Right atrium auricular region (tissue), 2 donors: Measurements from ENCODE around the gene TAF13. TPM values are rescaled to one million over a fixed set of nuclear protein-coding genes. Genes with fewer than 3 reads are reported as not detected.
A peak's percentile ranks its signal among the peaks of the same experiment; 100 is the strongest.
"Not testable (repeated sequence)": the region's sequence is repeated elsewhere in the genome, so short reads cannot be mapped to it uniquely, and the experiment has no call there.

ENCODE experiments used
- DNase-seq: peaks from one replicate; pipeline ENCODE4 v3.0.0-alpha.2; 2019; ENCODE audit warnings: low spot score
- H3K27ac ChIP-seq, 2 donors: fragments of 200-600 bp; sonication (generic); 1 replicate in 1 of 2; 2 replicates in 1 of 2; pipeline ENCODE4 v1.5.1; 2016 to 2019
- H3K27me3 ChIP-seq, 2 donors: fragments of 200-600 bp; sonication (generic); one replicate each; pipeline versions ENCODE4 v1.5.1 to v1.6.0; 2017 to 2019
- H3K36me3 ChIP-seq: fragments of 200-600 bp; sonication (generic); one replicate; pipeline ENCODE4 v1.5.1; 2016
- H3K4me1 ChIP-seq, 2 donors: fragments of 200-600 bp; sonication (generic); one replicate each; pipeline versions ENCODE4 v1.5.1 to v1.6.0; 2017 to 2019
- H3K4me3 ChIP-seq, 2 donors: fragments of 200-600 bp; sonication (generic); 1 replicate in 1 of 2; 2 replicates in 1 of 2; pipeline ENCODE4 v1.5.1; 2017 to 2019; ENCODE audit warnings: mild to moderate bottlenecking in 1 of 2, moderate library complexity in 1 of 2
- H3K9me3 ChIP-seq, 2 donors: fragments of 200-600 bp; sonication (generic); one replicate each; pipeline ENCODE4 v1.5.1; 2019
- total RNA-seq, 2 donors: library from RNA; depleted of rRNA; stranded (reverse); fragments of >200 nt; gene quantifications; one replicate each; pipeline ENCODE4 v1.1.0, GENCODE V29; 2016
- TF ChIP-seq, protein P1 (sequence below), 2 donors: fragments of 200-600 bp; sonication (generic); IDR thresholded peaks; one replicate each; pipeline ENCODE4 v1.5.1; 2019; ENCODE audit warnings: antibody characterized with exemption in 2 of 2

TAF13 gene
- total RNA-seq, 2 donors from 2014 or later = 32.2 to 35.9 TPM

GRCh38 chr1:109067883-109068282 is 7.9 kb downstream of the TAF13 start:
- peak; percentile 16 for DNase-seq
- peaks cover 48% of the 10 kb centered on the region for H3K36me3 ChIP-seq
- TF ChIP-seq, protein P1, sequence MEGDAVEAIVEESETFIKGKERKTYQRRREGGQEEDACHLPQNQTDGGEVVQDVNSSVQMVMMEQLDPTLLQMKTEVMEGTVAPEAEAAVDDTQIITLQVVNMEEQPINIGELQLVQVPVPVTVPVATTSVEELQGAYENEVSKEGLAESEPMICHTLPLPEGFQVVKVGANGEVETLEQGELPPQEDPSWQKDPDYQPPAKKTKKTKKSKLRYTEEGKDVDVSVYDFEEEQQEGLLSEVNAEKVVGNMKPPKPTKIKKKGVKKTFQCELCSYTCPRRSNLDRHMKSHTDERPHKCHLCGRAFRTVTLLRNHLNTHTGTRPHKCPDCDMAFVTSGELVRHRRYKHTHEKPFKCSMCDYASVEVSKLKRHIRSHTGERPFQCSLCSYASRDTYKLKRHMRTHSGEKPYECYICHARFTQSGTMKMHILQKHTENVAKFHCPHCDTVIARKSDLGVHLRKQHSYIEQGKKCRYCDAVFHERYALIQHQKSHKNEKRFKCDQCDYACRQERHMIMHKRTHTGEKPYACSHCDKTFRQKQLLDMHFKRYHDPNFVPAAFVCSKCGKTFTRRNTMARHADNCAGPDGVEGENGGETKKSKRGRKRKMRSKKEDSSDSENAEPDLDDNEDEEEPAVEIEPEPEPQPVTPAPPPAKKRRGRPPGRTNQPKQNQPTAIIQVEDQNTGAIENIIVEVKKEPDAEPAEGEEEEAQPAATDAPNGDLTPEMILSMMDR (IDR thresholded peaks at IDR 0.05) = no peak

GRCh38 chr1:109065137-109065536 is 10.7 kb downstream of the TAF13 start:
- Histone ChIP-seq H3K4me1 (peaks cover 0 to 12% of the 10 kb centered on the region in 2 donors), H3K27me3 (no peaks in the 10 kb centered on the region), H3K9me3 (no peaks in the 10 kb centered on the region), H3K36me3 (peaks cover 45% of the 10 kb centered on the region), H3K27ac (no peak overlapping the region), H3K4me3 (no peak overlapping the region)
- DNase-seq = peak; percentile 34
- TF ChIP-seq, protein P1 (IDR thresholded peaks at IDR 0.05) = no peak

More at GRCh38 chr1:109067883-109068282, 7.9 kb downstream of the TAF13 start:
- peaks cover 0 to 6% of the 10 kb centered on the region in 2 donors for H3K4me1 ChIP-seq
- H3K9me3 ChIP-seq = no peaks in the 10 kb centered on the region
- no peaks in the 10 kb centered on the region for H3K27me3 ChIP-seq
- H3K27ac ChIP-seq = no peak overlapping the region
- H3K4me3 ChIP-seq = no peak overlapping the region

DNA sequence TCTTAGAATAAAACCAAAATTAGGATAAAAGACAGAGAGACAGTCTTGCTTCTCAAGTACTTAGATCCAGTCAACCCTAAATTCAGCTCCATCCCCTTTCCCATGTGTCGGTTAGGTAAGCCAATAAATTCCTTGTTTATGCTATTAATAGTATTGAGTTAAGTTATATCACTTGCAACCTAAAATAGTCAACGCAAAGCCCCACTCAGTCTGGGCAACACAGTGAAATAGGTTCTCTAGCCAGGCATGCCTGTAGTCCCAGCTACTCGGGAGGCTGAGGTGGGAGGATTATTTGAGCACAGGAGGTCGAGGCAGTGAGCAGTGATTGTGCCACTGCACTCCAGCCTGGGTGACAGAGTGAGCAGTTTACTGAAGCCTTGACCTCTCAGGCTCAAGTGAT is 14.6 kb downstream of the TAF13 start:
- DNase-seq = no peak
- Histone ChIP-seq H3K4me3 (no peak overlapping the region), H3K27ac (peak overlapping the region in 1 of 2 donors; percentile 1), H3K36me3 (peaks cover 30% of the 10 kb centered on the region), H3K27me3 (no peaks in the 10 kb centered on the region), H3K9me3 (no peaks in the 10 kb centered on the region), H3K4me1 (peaks cover 0 to 6% of the 10 kb centered on the region in 2 donors)
- TF ChIP-seq, protein P1 (IDR thresholded peaks at IDR 0.05) = no peak

DNA sequence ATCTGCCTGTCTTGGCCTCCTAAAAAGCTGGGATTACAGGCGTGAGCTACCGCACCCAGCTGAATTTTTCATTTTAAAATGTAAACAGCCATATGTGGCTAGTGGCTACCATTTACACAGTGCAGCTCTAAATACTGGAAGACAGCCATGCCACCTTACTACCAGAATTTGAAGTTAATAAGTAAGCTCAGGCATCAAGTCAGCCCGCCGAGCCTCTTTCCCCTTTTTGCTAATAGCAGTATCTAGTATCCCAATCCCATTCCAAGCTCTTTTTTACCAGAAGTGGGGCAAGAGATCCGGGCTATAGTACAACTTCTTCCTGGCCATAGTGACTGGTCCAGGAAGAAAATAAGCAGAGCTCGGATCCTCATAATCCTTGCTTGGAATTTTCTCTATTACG is 15.1 kb downstream of the TAF13 start:
- TF ChIP-seq, protein P1 (IDR thresholded peaks at IDR 0.05) = no peak
- H3K36me3 ChIP-seq = peaks cover 28% of the 10 kb centered on the region
- no peaks in the 10 kb centered on the region for H3K27me3 ChIP-seq
- peak overlapping the region in 1 of 2 donors; percentile 1 for H3K27ac ChIP-seq
- H3K4me3 ChIP-seq = no peak overlapping the region
- H3K9me3 ChIP-seq = no peaks in the 10 kb centered on the region
- H3K4me1 ChIP-seq = peaks cover 0 to 6% of the 10 kb centered on the region in 2 donors
- DNase-seq = no peak

DNA sequence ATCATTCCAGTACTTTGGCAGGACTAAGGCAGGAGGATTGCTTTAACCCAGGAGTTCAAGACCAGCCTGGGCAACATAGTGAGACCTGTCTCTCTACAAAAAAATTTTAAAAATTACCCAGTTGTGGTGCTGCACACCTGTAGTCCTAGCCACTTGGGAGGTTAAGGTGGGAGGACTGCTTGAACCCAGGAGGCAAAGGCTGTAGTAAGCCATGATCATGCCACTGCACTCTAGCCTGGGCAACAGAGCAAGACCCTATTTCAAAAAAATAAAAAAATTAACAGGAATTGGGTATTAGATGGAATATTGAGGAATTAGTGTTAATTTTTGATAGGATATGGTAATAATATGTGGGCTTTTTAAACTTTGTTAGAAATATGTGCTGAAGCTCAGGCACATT is 16.8 kb downstream of the TAF13 start:
- Histone ChIP-seq H3K36me3 (peaks cover 16% of the 10 kb centered on the region), H3K9me3 (no peaks in the 10 kb centered on the region), H3K27me3 (no peaks in the 10 kb centered on the region), H3K27ac (no peak overlapping the region), H3K4me1 (peaks cover 0 to 6% of the 10 kb centered on the region in 2 donors), H3K4me3 (no peak overlapping the region)
- no peak for DNase-seq
- TF ChIP-seq, protein P1 (IDR thresholded peaks at IDR 0.05) = no peak

DNA sequence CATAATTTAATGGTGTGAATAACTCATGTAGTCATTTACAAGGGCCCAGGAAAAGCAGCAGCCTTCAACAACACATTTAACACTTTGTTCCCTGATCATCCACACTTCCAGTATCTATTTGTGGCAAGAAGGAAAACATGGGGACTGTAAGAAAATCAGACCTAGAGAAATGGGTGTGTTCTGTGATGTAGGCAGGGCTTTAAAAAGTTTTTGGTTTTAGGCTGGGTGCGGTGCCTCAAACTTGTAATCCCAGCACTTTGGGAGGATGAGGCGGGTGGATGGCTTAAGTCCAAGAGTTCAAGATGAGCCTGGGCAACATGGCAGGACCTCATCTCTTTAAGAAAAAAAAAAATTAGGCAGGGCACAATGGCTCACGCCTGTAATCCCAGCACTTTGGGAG is 19.7 kb downstream of the TAF13 start:
- Histone ChIP-seq H3K4me1 (peaks cover 0 to 2% of the 10 kb centered on the region in 2 donors), H3K9me3 (no peaks in the 10 kb centered on the region), H3K4me3 (no peak overlapping the region), H3K27ac (no peak overlapping the region), H3K36me3 (no peaks in the 10 kb centered on the region), H3K27me3 (no peaks in the 10 kb centered on the region)
- DNase-seq = no peak
- TF ChIP-seq, protein P1 (IDR thresholded peaks at IDR 0.05) = no peak

DNA sequence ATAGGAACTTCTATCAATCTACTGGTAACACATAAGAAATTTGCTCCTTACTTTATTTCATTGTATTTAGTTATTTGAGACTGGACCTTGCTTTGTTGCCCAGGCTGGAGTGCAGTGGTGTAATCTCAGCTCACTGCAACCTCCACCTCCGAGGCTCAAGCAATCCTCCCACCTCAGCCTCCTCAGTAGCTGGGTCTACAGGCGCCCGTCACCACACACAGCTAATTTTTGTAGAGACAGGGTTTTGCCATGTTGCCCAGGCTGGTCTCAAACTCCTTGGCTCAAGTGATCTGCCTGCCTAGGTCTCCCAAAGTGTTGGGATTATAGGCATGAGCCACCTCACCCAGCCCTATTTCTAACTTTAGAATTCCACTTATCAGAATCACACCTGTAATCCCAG is 23.7 kb downstream of the TAF13 start:
- not testable (repeated sequence) for H3K4me3 ChIP-seq, H3K27me3 ChIP-seq, H3K9me3 ChIP-seq, H3K27ac ChIP-seq, H3K4me1 ChIP-seq, H3K36me3 ChIP-seq
- peak; percentile 43 for DNase-seq
